COLO668 (cell line): ENCODE measurements around the gene PELI3.

Experiments
- DNase-seq: peaks from one replicate; lab custom pipeline; 2025; ENCODE audit not compliant: unreplicated experiment; lab: John Stamatoyannopoulos, UW

Gene PELI3

GRCh38 chr11:66497206-66497605 is 30.5 kb downstream of the PELI3 start:
- no peak for DNase-seq

- DNase-seq: no peak
These were observed 31.8 kb downstream of the PELI3 start for GRCh38 chr11:66498506-66498905.

- no peak for DNase-seq
These were observed 38.6 kb downstream of the PELI3 start for GRCh38 chr11:66505276-66505816.

GRCh38 chr11:66509131-66509561 is 42.4 kb downstream of the PELI3 start:
- no peak for DNase-seq

- peak; percentile 81 for DNase-seq
These were observed 43.7 kb downstream of the PELI3 start, which contains the start of gene BBS1 for GRCh38 chr11:66510271-66510989. TSS of gene BBS1 (plus strand) at chr11:66510635. CDS start at chr11:66510660, 25 bp downstream.

GRCh38 chr11:66510990-66511339 is 44.3 kb downstream of the PELI3 start:
- no peak for DNase-seq

GRCh38 chr11:66523611-66524010 is 56.9 kb downstream of the PELI3 start:
- no peak for DNase-seq

- no peak for DNase-seq
These were observed 57.8 kb downstream of the PELI3 start for GRCh38 chr11:66524304-66525040.
